GM15510 (cell line): Measurements from ENCODE around the gene DOCK4.

ENCODE experiments used
- POLR2A ChIP-seq: IDR thresholded peaks from 3 replicates; pipeline ENCODE4 v1.6.1; 2011; ENCODE audit warnings: borderline replicate concordance; ENCODE audit not compliant: insufficient read length; ENCODE audit errors: extremely low read depth

The DOCK4 gene

DNA sequence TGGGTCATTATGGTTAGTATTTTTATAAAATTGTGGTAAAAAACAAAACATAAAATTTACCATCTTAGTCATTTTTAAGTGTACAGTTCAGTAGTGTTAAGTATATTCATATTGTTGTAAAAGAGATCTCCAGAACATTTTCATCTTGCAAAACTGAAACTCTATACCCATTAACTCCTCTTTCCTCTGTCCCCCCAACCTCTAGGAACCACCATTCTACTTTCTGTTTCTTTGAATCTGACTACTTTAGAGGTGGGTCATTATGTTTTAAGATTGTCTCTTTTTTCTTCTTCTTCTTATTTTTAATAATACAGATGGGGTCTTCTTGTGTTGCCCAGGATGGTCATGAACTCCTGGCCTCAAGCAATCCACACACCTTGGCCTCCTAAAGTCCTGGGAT, 84.1 kb downstream of the DOCK4 start:
- TF ChIP-seq POLR2A = no peak

GRCh38 chr7:112121318-112121717, 84.9 kb downstream of the DOCK4 start:
- no peak for TF ChIP-seq POLR2A

DNA sequence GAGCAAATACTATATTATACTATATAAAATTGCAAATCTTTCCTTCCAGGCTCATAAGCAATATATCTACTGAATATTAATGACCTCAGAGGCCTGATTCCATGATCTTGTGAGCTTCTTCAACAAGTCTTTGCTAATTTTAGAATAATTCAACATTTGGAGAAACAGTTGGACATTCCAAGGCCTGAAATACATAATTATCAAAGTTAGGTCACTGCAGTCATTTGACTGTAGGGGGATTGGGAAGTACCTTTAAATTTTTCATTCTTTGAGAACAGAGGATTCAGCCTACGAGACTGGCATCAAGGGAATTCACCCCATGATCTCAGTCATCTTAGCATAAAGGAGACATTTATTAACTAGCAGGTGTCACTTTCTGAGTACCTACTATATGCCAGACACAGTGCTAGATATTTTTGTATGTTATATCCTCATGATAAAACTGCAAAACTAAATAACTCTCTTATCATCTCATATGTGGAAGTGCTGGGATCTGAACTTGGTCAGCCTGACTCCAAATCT, 85.4 kb downstream of the DOCK4 start:
- TF ChIP-seq POLR2A = no peak

DNA sequence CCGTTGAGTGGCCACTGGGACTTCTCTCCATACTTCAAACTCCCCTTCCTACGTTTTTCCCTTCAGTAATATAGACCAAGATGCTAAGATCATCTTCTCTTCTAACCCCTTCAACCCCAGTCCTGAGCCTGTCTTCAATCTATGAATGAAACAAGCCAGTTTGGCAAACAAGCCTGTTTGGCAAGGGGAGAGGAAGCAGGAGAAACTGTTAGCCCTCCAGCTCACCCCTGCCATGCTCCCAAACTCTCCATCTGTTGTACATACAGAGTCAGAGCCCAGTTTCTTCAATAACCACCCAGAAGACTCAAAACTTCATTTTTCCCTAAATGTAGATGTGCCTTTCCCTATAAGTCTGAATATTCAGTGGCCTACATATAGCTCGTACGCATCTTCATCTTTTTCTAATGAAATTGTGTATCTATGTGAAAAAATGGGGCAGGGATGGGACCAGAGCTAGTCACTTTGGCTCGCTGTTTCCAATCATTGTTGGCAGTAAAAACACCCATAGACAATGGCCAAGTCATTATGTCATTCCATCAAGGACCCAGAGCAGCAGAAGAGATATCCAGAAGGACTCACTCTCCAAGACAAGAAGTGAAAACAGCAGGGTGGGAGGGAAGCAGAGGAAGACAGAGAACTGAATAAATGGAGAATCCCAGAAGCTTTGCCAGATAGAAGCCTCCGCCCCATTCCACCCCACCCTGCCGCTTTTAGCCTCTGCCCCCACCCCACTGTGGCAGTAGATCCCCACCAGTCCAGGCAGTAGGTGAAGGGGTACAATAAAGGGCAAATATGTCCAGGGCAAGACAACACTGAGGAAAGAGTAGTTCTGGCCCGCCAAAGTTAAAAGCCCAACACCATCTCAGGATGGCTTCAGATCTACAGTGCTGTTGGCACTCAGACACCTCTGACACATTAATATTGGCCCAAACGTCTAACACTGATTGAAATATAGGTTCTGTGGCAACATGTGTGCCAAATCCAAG, 87.3 kb downstream of the DOCK4 start:
- TF ChIP-seq POLR2A = no peak

GRCh38 chr7:112116894-112117293, 89.3 kb downstream of the DOCK4 start:
- TF ChIP-seq POLR2A = no peak

GRCh38 chr7:112116358-112116757, 89.8 kb downstream of the DOCK4 start:
- no peak for TF ChIP-seq POLR2A

- TF ChIP-seq POLR2A = no peak
These were observed 90.3 kb downstream of the DOCK4 start for GRCh38 chr7:112115880-112116279.

- no peak for TF ChIP-seq POLR2A
These were observed 92.2 kb downstream of the DOCK4 start for GRCh38 chr7:112113913-112114575.

DNA sequence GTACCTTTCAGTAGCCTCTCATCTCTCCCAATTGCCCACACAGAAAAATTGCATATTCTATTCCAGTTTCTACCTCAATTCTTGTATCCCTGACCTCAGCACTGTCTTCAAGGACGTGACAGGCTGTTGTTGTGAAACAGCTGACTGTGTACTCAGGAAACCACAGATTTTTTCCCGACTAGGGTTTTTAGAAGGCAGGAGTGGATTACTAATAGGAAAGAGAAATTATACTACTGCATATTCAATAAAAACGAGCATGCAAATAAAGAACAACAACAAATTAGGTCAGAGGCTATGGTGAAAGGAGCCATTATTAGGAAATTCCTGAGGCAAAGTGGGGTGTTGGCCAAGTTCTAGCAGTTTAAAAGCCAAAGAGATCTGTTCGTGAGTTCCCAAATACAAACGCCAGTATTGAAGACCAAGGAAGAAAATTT, 93.4 kb downstream of the DOCK4 start:
- TF ChIP-seq POLR2A = no peak

DNA sequence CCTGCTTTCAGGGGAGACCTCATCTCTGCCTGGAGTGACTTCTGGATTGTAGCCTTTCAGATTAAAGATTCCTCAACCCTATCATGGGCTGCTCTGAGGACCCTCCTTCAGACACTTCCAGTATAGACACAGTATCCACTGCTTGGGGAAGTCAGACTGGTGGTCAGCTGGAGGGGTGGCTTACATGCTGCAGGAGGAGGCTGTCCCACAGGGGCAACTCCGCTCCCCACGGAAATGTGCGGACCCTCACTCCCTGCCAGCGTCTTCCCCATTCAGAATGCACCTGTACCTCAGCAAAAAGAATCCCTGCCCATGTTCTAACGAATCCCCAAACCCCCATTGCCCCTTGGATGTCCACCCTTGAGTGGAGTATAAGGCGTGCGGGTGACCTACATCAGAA, 95.5 kb downstream of the DOCK4 start:
- no peak for TF ChIP-seq POLR2A

DNA sequence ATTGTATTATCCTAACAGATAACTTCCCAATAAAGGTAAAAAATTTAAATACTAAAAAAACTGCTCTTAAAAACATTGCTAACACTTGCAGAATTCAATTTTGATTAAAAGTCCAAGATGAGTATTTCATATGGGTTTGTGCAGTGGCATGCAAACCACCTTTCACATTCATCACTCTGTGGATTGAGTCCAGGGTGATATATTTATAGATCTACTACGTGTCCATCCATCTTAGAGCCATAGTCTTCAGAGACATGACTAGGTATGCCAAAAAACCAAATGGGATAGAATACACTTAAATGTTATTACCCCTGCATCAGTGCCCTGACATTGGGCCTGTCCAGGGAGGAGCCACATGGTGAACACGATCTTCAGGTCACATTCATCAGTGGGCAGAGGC, 96.0 kb downstream of the DOCK4 start:
- no peak for TF ChIP-seq POLR2A

GRCh38 chr7:112108981-112109380, 97.2 kb downstream of the DOCK4 start:
- no peak for TF ChIP-seq POLR2A

GRCh38 chr7:112105584-112106530, 100.3 kb downstream of the DOCK4 start:
- no peak for TF ChIP-seq POLR2A

- no peak for TF ChIP-seq POLR2A
These were observed 102.1 kb downstream of the DOCK4 start for GRCh38 chr7:112104120-112104519.
